ENCODE data around the gene SSR4.

The SSR4 gene

DNA sequence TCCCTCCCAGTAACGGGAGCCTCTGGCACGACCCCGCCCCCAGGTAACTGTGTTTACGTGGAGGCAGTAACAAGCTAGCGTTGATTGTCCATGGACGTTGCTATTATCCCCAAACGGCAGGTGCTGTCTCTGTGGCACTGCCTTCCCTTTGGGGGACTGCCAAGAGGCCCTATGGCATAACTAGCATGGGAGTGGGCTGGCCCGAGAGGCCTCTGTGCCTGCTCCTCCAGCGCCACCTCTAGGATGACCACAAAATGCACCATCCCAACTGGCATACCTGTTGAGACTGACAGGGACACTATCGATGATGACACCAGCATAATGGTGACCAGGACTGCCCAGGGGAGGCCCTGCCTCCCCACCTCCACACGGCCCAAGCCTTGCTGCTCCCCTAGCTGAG is 12.2 kb upstream of the SSR4 start:
- DNase-seq: peak; percentile 15 to 80 (median 46)

DNA sequence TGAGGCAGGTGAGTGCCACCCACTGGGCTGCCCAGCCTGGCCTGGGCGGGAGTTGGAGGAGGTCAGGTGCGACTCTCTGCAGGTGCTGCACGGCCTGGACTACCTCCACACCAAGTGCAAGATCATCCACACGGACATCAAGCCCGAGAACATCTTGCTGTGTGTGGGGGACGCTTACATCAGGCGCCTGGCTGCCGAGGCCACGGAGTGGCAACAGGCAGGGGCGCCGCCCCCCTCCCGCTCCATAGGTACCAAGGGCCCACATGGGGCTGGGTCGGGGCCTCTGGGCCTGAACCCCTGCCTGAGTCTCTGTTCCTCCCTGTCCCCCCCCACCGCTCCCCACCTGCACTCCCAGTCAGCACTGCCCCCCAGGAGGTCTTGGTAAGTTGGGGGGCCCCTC is 11.6 kb upstream of the SSR4 start:
- DNase-seq: no peak

DNA sequence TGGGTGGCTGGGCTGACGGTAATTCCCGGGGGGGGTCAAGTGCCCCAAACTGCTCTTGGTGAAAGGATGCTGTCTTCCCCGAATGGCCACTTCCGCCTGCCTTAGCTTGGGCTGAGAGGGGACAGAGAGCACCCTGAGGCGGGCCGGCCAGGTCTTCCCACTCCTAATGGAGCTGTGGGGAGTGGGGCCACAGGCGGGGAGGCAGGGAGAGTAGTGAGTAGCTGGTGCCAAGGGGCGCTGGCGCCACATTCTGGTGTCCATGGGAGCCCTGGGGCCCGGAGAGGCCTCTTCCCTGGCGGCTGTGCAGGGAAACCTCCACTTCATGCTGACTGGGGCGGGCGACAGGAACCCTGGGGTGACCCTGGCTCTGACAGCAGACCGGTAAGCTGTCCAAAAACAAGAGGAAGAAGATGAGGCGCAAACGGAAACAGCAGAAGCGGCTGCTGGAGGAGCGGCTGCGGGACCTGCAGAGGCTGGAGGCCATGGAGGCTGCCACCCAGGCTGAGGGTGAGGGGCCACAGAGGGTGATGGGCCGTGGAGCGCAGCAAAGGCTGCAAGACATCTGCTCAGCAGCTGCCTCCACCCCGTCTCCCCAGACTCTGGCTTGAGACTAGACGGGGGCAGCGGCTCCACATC is 11.0 kb upstream of the SSR4 start:
- peak in 1 of 3 experiments; percentile 13 for DNase-seq

DNA sequence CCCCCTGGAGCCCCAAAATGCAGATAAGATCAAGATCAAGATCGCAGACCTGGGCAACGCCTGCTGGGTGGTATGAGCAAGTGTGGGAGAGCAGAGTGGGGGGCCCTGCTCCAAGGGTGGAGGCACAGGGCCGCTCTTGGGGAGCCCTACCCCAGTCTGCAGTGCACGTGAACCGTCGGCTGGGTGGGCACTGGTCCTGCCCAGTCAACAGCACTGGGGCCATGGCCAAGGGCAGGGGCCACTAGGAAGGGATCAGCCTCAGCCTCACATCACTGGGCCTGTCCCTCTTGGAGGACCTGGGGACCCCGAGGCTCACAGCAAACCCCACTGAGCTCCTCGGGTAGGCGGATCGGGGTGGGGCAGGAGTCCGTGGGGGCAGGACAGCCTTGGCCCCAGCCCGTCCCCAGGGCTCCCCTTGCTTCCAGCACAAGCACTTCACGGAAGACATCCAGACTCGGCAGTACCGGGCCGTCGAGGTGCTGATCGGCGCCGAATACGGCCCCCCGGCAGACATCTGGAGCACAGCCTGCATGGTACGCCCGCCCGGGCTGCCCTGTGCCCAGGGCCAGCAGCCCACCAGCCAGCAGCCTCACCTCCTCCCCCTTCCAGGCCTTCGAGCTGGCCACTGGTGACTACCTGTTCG is 10.0 kb upstream of the SSR4 start:
- DNase-seq: no peak

DNA sequence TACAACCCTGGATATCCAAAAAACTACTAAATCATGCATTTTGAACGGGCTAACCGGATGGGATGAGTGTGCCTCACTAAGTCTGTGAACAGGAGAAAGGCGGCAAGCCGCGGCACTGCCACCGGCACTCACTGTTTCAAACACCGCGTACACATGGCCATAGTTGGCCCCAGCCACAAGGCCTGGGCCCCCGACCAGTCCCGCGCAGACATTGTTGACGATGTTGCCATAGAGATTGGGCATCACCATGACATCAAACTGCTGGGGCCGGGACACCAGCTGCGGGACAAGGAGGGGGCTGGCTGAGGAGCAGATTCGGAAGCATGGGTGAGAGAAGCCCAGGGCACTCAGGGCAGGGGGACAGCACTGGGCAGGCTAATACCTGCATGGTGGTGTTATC is 7.8 kb upstream of the SSR4 start:
- no peak for DNase-seq

DNA sequence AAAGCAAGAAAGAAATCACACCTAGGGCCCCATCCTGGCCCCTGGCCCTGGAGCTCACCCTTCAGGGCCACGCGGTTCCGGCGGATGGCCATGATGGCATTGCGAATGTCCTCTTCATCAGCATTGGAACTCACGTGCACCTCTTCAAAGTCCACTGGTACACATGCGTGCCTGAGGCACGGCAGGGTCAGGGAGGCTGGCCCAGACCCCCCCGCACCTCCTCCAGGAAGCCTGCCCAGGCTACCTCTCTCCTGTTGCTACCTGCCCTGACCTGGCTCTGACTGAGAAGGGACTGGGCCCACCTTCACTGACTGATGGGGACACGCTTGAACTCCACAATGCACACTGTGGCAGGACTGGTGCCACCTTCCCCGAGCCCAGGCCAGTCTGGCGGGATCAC is 4.8 kb upstream of the SSR4 start:
- no peak for DNase-seq

DNA sequence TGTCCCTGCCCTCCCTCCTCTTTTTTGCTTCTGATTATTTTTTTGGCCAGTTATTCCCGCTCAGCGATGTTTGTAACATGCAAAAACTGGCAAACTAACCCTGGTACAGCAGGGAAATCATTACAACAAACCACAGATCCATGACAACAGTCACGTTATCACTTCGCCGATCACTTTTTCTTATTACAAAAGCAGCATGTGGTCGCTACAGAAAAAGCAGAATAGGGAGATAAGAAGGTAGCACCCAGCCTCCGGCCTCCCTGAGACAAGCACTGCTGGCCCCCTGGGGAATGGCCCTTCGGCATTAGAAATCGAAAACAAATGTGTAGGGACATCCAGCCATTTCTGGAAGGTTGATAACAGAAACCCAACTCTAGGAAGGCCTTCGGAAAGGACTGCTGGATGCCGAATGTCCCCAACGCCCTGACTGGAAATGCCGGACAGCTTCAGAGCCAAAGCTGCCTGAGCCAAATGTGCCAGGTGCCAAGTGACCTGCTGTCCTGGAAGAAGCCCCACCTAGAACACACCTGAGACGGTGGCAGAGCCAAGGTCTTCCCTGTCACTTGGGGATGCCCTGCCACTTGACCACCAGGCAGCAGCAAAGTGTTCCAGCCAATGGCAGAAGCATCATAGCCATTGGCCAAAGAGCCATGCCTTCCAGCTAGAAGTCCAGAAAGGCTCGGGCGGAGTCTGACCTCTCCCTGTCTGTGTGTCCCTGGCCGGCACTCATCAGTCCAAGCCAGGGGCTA is 3.2 kb upstream of the SSR4 start:
- DNase-seq: no peak

DNA sequence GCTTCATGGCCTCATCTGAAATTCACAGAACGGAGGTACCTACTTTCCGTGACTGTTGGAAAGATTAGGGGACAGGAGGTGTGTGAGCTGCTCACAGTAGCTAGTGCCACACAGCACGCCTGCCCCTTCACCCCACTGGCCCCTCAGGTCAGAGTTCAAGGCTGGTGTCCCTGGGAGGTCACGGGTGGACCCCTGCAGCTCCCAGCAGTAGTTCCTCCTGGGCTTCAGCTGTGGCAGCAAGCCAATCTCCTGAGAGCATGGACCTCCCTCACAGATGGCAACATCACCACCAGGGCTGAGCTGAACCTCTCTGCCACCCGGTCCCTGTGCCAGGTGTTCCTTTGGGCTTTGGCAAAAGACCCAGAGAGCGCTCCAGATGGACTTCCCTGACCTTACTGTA is 2.1 kb upstream of the SSR4 start:
- DNase-seq: no peak

DNA sequence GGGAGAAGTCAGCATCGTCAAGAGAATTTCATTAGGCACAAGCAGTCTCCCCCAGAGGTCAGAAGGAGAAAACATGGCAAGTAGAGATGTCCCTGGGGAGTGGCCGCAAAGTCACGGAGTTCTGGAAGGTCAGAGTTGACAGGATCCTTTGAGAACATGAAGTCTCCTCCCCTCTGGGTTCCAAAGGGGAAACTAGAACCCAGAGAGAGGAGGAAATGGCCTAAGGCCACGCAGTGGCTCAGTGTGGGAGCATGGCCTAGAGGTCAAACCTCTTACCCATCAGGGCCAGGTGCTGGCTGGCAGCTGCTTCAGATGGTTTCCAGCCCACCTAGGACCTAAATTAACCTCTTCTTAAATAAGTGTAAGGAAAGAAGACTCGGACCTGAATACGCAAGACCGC is 1.2 kb upstream of the SSR4 start:
- DNase-seq: no peak

DNA sequence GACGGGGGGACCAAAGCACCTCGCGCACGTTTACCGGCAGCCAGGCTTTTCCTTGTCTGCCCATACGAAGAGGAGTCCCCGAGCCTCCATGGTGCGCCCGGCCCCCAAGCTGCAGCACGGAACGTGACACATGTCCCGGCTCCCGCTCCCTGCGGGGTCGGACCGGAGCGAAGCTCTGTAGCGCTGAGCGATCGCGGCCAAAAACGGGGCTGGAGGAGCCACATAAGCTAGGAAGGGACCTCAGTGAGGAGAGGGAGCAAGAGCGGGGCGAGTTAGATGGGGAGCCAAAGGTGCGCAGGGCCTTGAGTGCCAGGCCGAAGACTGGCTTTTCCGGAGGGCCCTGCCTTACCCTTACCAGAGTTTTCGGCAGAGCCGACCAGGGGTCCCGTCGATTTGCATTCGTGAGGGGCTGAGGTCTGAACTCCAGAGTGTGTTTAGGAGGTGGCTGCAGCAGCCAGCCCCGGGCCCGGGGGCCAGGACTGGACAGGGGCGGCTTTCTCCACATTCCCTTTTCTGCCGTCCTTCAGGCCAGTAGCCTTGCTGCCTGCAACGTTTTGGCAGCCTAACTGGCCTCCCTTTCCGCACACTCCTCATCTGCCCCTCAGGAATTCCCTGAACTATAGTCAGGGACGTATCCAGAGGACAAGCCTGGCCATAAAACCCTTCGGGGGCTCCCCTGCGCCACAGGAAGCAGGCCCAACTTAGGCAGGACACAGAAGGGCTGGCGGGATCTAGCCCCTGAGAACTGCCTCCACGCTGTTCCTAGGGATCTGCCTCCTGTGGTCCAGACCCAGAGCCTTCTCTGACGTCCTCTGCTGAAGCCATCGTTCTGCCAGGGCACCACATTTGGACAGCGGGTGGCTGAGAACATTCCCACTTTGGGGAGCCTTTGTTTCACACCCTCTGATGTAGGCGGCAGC is 689 bp downstream of the SSR4 start:
- peak in 1 of 3 experiments; percentile 32 for DNase-seq

DNA sequence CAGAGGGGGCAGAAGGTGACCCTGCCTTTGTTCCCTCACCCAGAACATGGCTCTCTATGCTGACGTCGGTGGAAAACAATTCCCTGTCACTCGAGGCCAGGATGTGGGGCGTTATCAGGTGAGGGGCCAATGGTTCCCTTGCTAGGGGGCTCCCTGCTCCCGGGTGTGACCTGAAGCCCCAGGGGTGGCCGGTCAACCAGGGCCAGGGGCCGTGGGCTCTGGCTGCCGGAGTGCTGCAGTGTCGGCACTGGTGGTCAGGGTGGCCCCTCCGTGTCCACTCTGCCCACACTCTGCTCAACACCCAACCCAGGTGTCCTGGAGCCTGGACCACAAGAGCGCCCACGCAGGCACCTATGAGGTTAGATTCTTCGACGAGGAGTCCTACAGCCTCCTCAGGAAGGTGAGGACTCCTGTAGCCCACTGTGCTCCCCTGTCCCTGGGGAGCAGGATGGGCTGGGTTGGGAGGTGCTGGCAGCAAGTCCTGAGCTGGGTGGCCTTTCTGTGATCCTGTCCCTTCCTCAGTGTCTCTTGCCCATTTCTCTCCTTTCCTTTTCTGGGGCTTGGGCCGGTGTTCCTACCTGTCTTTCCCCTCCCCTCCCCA is 3.0 kb downstream of the SSR4 start:
- DNase-seq: no peak

DNA sequence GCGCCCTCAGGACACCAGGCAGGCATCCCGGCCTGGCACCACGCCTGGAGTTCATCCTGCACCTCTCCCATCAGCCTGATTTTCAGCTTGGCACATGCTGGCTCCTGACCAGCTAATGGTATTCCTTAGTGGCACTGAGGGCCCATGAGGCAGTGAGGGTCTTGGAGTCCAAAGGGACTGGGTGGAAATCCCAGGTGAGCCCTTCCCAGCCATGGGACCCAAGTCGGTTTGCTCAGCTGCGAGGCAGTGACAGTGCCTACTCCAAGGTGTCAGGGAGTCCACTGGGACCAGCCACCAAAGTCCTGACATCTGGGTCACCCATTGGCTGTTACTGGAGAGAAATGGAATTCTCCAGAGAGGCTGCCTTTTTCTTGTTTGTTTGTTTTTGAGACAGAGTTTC is 4.9 kb downstream of the SSR4 start:
- DNase-seq: no peak

DNA sequence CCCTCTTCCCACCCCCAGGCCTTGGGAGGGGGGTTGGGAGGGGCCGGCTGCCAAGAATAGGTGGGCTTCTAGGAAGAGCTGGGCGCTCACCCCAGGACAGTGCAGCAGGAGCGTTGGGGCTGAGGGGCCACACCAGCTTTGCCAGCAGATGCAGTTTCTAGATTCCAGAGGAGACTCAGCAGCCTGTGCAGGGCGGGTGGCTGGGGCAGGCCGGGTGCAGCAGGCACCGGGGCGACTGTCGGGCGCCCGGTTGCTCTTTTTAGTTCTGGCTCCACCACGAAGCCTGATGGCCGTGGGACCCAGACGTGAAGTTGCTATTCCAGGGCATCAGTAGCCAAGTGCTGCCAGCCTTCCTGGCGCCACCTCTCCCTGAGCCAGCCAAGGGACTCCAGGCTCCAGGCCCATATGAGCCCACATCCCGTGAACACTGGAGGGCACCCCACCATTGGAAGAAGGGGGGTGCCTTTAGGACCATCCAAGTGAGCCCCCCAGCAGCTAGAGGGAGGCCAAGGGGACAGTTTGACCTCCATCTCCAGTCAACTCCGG is 5.8 kb downstream of the SSR4 start:
- no peak for DNase-seq

DNA sequence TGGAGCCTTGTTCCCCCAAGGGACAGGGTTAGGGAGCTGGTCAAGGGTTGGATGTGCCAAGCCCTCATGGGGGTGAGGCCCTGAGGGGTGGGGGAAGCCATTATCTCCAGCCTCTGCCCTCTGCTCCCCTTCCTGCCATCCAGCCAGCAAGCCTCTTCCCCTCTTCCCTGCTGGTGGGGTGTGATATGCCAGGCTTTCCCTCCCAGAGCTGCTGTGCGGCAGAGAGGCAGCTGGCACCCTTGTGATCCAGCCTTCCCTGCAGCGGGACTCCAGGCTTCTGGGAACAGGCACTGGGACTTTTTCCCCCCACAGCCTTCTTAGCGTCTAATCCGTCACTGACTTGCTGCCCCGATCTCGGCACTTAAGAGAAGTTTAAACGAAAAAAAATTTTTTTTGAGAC is 6.3 kb downstream of the SSR4 start:
- no peak for DNase-seq

DNA sequence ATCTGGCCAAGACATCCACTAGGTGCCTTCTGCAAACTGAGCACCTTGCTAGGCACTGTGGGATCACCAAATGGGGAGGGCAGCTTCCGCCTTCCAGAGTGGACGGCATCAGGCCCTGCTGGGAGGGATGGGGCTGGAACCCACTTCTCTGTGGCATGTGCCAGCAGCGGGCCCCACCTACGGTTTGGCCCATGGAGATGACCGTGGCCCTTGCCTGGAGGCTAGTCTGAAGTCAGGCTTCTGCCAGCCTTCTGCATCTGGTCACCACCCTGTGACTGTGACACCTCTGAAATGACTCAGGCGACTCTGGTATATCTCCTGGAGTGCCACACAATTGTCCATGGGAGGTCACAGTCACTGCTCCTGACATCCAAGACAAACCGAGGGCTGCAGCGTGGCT is 7.2 kb downstream of the SSR4 start:
- no peak for DNase-seq

DNA sequence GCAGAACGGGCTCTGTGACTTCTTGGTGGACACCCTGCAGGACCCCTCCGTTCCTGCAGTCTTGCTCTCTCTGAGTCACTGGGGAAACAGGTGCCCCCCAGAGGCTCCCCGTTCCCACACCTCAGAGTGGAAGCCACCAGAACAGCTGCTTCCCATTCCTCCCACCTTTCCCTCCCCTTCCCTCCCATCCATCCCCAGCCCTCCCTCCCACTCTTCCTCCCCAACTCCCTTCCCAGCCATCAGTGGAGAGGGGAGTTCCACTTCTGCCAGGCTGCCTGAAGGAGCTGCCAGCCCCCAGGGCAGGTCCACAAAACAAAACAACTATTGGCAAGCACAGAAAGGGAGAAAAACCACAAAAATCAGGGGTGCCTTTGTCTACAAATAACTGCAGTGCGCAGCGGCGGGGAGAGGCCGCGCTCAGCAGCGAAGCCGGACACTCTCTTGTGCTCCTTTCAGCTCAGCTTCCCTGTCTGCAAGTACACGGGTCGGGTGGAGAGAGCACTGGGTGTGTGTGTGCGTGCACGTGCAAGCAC is 8.1 kb downstream of the SSR4 start:
- no peak for DNase-seq

DNA sequence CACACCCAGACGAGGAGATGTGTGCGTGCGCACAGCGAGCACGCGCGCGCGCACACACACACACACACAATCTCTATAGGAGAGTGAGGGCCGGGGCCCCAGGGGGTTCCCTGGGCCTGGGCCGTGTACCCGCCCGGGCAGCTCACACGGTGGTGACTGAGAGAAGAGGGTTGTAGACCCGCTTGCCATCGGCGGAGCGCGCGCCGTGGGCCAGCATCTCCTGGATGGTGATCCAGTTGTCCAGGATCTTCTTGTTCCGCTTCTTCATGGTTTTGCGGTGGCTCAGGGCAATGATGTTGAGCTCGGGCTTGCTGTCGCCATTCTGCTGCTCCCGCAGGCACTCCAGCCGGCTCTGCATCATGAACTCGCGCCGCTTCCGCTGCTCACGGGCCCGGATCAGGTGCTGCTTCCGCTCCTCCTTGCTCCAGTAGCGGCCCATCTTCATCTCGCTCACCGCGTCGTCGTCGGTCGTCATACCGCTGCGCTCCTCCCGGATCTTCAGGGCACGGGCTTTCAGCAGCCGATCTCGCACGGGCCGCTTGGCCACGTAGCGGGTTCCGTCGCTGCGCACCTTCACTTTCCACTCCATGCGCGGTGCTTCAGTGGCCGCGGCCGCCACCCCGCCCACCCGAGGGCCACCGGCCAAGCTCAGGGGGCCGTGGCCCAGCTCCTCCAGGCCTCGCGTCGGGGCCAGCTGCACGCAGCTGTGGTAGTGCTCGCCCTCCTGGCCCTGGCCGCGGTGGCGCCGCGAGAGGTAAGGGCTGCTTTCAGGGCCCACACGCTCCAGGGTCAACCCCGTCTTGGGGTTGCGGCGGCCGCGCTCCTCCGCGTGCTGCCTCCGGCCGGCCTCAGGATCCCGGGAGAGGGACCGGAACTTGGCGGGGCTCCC is 9.0 kb downstream of the SSR4 start:
- DNase-seq: no peak

DNA sequence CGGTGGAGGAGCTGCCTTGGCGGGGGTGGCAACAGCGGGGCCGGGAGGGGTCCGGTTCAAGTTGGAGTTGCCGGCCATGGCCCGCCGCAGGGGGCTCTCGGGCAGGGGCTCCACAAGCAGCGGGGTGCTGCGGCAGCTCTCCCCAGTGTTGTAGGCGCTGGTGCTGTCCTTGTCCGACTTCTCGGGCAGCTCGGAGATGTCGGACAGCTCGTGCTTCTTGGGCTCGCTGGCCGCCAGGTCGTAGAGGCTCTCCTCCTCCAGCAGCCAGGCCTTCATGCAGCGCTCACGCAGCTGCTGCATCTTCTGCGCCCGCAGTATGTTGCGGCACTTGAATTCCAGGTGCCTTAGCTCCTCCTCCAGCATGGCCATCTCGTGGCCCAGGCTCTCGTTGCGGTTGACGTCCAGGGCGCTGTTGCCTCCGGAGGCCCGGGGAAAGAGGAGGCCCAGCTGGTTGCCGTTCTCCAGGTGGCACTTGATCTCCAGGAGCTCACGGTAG is 9.7 kb downstream of the SSR4 start:
- no peak for DNase-seq

DNA sequence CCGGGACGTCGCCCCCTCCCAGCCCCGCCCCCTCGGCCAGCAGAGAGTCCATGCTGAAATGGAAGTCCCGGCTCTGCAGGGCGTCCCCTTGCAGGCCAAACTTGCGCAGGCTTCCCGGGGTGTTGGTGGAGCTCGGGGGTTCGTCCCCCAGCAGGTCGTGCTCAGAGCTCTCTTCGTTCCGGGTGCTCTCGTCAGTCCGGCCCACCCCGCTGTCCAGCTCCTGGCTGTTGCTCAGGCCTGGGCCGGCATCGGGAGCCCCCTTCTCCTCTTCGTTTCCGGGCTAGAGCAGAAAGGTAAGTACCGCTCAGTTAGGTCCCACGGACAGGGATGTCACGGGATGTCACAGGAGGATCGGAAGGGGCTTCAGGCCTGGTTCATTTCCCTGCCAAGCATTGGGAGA is 10.2 kb downstream of the SSR4 start:
- no peak for DNase-seq

DNA sequence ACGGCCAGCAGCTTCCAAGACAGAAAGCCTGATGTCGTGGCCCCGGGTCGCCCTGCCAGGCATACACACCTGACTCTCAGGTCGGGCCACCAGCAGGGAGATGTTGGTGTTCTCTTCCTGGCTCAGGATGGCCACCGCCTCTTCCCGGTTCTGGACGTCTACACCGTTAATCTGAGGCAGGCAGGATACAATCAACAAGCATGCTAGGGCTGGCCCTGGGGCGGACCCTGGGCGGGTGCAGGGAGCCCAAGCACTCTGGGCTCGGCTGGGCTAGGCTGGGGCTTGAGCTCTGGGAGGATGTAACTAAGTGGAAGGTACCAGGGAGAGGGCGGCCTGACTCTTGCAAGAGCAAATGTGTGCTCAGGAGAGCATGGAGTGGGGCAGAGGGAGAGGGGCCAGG is 11.0 kb downstream of the SSR4 start:
- no peak for DNase-seq

DNA sequence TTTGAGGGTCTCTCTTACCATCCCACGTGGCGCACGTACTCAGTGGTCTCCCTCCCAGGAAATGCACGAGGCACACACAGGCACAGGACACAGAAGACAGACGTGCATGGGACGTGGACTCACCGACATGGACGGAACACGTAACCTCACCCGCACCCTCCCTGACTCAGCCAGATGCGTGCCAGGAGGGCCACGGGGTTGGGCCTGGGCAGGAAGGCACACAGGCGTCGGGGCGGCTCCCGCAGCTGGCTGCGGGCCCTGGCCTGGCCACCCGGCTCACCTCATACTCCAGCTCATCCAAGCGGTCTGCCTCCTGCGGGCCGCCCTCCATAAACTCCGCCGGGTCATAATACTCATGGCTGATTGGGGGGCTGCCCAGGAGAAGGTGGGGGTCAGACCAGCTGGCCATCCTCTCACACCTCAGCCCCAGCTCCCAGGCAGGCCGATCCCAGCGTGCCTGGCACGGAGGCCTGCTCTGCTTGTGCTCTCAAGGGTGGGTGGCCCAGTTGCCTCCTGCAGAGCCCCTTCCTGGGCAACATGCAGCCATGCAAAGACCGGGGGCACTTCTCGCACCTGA is 12.6 kb downstream of the SSR4 start:
- DNase-seq: no peak

All from NCI-H1417 (cell line).